ENCODE measurements around the gene STARD9. TPM values are rescaled to one million over a fixed set of nuclear protein-coding genes. Genes with fewer than 3 reads are reported as not detected.

Gene STARD9
- polyA plus RNA-seq (2013): 0.25 TPM in 2 replicates

DNA sequence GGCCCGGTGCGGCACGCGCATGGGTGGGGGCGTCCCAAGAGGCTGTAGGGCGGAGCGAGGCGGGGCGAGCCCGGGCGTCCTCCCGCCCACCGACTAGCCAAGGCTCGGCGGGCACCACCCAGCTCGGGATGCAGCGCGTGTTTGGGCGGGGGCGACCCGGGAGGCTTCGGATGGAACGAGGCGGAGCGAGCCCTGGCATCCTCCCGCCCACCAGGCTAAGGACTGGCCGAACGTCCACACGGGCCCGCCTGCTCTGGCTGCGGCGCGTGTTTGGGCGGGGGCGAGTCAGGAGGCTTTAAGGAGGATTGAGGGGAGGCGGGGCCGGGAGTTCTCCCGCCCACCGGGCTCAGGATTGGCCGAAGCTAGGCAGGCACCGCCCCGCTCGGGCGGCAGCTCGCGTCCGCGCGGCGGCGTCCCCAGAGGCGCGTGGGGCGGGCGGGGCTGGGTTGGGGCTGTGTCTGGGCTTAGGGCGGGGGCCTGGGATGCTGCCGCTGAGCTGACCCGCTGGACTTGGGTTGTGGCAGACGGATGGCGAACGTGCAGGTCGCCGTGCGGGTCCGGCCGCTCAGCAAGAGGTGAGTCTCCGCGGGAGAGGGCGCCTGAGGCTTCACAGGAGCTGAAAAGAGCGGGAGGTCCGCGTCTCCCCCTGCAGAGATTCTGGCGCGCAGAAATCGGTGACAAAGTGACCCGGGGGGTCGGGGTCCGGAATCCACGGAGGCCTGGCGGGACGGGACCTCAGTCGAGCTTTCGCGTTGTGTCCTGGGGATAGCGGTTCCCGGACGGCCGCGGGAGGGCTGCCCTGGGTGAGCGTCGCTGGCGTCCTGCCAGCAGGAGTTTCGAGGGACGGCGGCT lies at the start of gene STARD9:
STARD9 (plus strand) TSS at position 419 of the 852 bp plus-strand sequence; CDS start at position 529, 110 bp downstream.
- H3K4me1 ChIP-seq (ENCODE audit: control insufficient read depth in 1 of 2, insufficient read depth in 2 of 2, low read length in 2 of 2): peaks cover 6 to 8% of the 10 kb centered on the region in 2 experiments
- no peaks in the 10 kb centered on the region for H3K9me3 ChIP-seq (ENCODE audit: insufficient read depth, low read depth, low read length)
- DNase-seq: peak; percentile 98
- no peak within 1 kb of the TSS for H3K4ac ChIP-seq (ENCODE audit: low read depth, low read length)
- H2AFZ ChIP-seq (ENCODE audit: insufficient read depth, low read length, poor library complexity): peak within 1 kb of the TSS; percentile 92
- peak within 1 kb of the TSS; percentile 59 for H4K12ac ChIP-seq (ENCODE audit: low read depth, low read length)
- peak within 1 kb of the TSS; percentile 70 for H3K4me3 ChIP-seq (ENCODE audit: low read depth, low read length)
- no peak within 1 kb of the TSS for H3K23ac ChIP-seq (ENCODE audit: low read length)
- H3K36me3 ChIP-seq (ENCODE audit: control insufficient read depth in 1 of 2, insufficient read depth in 2 of 2, low read length in 2 of 2): no peaks in the 10 kb centered on the region
- H3K27ac ChIP-seq (ENCODE audit: low read depth, low read length): no peak within 1 kb of the TSS
- peak within 1 kb of the TSS; percentile 67 for H4K8ac ChIP-seq (ENCODE audit: low read depth, low read length)
- H3K14ac ChIP-seq (ENCODE audit: low read length): no peak within 1 kb of the TSS
- H3K4me2 ChIP-seq (ENCODE audit: low read length): peak within 1 kb of the TSS; percentile 69
- H3K79me1 ChIP-seq (ENCODE audit: low read length): peaks cover 2% of the 10 kb centered on the region
- peaks cover 14% of the 10 kb centered on the region for H3K27me3 ChIP-seq (ENCODE audit: insufficient read depth, low read length)
- H3K79me2 ChIP-seq (ENCODE audit: control insufficient read depth, insufficient read depth, low read length, poor library complexity): no peaks in the 10 kb centered on the region
- no peak within 1 kb of the TSS for H2BK120ac ChIP-seq (ENCODE audit: insufficient read depth, low read length, poor library complexity)
- no peak within 1 kb of the TSS for H3K9ac ChIP-seq (ENCODE audit: low read length)
- H4K91ac ChIP-seq (ENCODE audit: low read depth, low read length): no peak within 1 kb of the TSS
- H2BK12ac ChIP-seq (ENCODE audit: low read length): no peak within 1 kb of the TSS
- H2BK5ac ChIP-seq (ENCODE audit: low read depth, low read length, poor library complexity): no peak within 1 kb of the TSS
- no peak within 1 kb of the TSS for H3K18ac ChIP-seq (ENCODE audit: low read length)
- H2AK5ac ChIP-seq (ENCODE audit: low read length): no peak within 1 kb of the TSS
- WGBS (ENCODE audit: extremely low coverage, insufficient coverage, insufficient read length): no CpG with 5 or more reads among the region's 95 CpGs

DNA sequence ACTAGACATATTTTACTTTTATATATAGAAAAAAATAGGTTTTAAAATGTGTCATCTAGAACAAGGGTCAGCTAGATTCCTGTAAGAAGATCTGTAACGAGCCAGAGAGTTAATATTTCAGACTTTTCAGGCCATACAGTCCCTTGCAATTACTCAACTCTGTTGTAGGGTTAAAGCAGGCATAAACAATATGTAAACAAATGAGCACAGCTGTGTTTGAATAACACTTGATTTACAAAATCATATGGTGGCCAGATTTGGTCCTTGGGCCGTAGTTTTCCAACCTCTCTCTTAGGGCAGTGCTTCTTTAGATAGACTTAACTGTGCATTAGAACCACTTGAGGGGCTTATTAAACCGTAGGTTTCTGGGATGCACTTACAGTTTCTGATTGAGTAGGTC lies 46.4 kb upstream of the STARD9 start:
- H3K14ac ChIP-seq (ENCODE audit: low read length): no peak overlapping the region
- DNase-seq: no peak

DNA sequence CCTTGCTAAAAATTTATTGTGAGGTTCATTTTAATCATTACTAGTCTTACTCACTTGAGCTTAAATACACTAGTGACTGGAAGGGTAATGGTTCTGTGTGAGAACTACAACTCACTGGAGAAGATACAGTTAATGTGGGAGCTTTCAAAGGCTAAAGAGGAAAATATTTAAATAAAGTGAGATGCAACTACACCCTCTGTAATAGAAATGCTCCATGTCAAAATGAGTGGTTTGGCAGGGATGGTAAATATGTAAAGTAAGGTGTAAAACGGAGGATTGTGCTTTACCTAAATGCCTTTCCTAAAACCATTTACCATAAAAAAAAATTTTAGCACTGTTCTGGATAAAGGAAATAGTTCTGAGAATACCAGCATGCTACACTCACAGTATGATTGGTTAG lies 42.2 kb upstream of the STARD9 start:
- H3K79me1 ChIP-seq (ENCODE audit: low read length): no peaks in the 10 kb centered on the region
- no peak overlapping the region for H2AFZ ChIP-seq (ENCODE audit: insufficient read depth, low read length, poor library complexity)
- peaks cover 11 to 12% of the 10 kb centered on the region in 2 experiments for H3K36me3 ChIP-seq (ENCODE audit: control insufficient read depth in 1 of 2, insufficient read depth in 2 of 2, low read length in 2 of 2)
- no peak overlapping the region for H3K27ac ChIP-seq (ENCODE audit: low read depth, low read length)
- no peak overlapping the region for H3K23ac ChIP-seq (ENCODE audit: low read length)
- no peak overlapping the region for H2AK5ac ChIP-seq (ENCODE audit: low read length)
- H3K9me3 ChIP-seq (ENCODE audit: insufficient read depth, low read depth, low read length): no peaks in the 10 kb centered on the region
- H3K18ac ChIP-seq (ENCODE audit: low read length): no peak overlapping the region
- H3K27me3 ChIP-seq (ENCODE audit: insufficient read depth, low read length): no peaks in the 10 kb centered on the region
- H4K12ac ChIP-seq (ENCODE audit: low read depth, low read length): no peak overlapping the region
- no CpG with 5 or more reads among the region's 1 CpG for WGBS (ENCODE audit: extremely low coverage, insufficient coverage, insufficient read length)
- H4K8ac ChIP-seq (ENCODE audit: low read depth, low read length): no peak overlapping the region
- no peak overlapping the region for H4K91ac ChIP-seq (ENCODE audit: low read depth, low read length)
- no peak overlapping the region for H3K9ac ChIP-seq (ENCODE audit: low read length)
- H3K4ac ChIP-seq (ENCODE audit: low read depth, low read length): no peak overlapping the region
- no peaks in the 10 kb centered on the region for H3K4me1 ChIP-seq (ENCODE audit: control insufficient read depth in 1 of 2, insufficient read depth in 2 of 2, low read length in 2 of 2)
- no peak overlapping the region for H2BK12ac ChIP-seq (ENCODE audit: low read length)
- H3K14ac ChIP-seq (ENCODE audit: low read length): no peak overlapping the region
- no peaks in the 10 kb centered on the region for H3K79me2 ChIP-seq (ENCODE audit: control insufficient read depth, insufficient read depth, low read length, poor library complexity)
- no peak overlapping the region for H2BK5ac ChIP-seq (ENCODE audit: low read depth, low read length, poor library complexity)
- H2BK120ac ChIP-seq (ENCODE audit: insufficient read depth, low read length, poor library complexity): no peak overlapping the region
- H3K4me2 ChIP-seq (ENCODE audit: low read length): no peak overlapping the region
- DNase-seq: no peak
- H3K4me3 ChIP-seq (ENCODE audit: low read depth, low read length): no peak overlapping the region

More for the DNA sequence above, 46.4 kb upstream of the STARD9 start:
- no peak overlapping the region for H3K9ac ChIP-seq (ENCODE audit: low read length)
- no peaks in the 10 kb centered on the region for H3K9me3 ChIP-seq (ENCODE audit: insufficient read depth, low read depth, low read length)
- H3K18ac ChIP-seq (ENCODE audit: low read length): no peak overlapping the region
- H2AK5ac ChIP-seq (ENCODE audit: low read length): no peak overlapping the region
- peaks cover 17 to 18% of the 10 kb centered on the region in 2 experiments for H3K36me3 ChIP-seq (ENCODE audit: control insufficient read depth in 1 of 2, insufficient read depth in 2 of 2, low read length in 2 of 2)
- no CpG with 5 or more reads among the region's 3 CpGs for WGBS (ENCODE audit: extremely low coverage, insufficient coverage, insufficient read length)
- no peak overlapping the region for H4K91ac ChIP-seq (ENCODE audit: low read depth, low read length)
- no peak overlapping the region for H2BK5ac ChIP-seq (ENCODE audit: low read depth, low read length, poor library complexity)
- no peak overlapping the region for H3K23ac ChIP-seq (ENCODE audit: low read length)
- H2AFZ ChIP-seq (ENCODE audit: insufficient read depth, low read length, poor library complexity): no peak overlapping the region
- H3K4ac ChIP-seq (ENCODE audit: low read depth, low read length): no peak overlapping the region
- no peak overlapping the region for H4K8ac ChIP-seq (ENCODE audit: low read depth, low read length)
- H3K4me2 ChIP-seq (ENCODE audit: low read length): no peak overlapping the region
- no peak overlapping the region for H2BK120ac ChIP-seq (ENCODE audit: insufficient read depth, low read length, poor library complexity)
- no peak overlapping the region for H3K4me3 ChIP-seq (ENCODE audit: low read depth, low read length)
- H3K27me3 ChIP-seq (ENCODE audit: insufficient read depth, low read length): no peaks in the 10 kb centered on the region
- H3K27ac ChIP-seq (ENCODE audit: low read depth, low read length): no peak overlapping the region
- H4K12ac ChIP-seq (ENCODE audit: low read depth, low read length): no peak overlapping the region
- H3K4me1 ChIP-seq (ENCODE audit: control insufficient read depth in 1 of 2, insufficient read depth in 2 of 2, low read length in 2 of 2): no peaks in the 10 kb centered on the region
- H3K79me1 ChIP-seq (ENCODE audit: low read length): no peaks in the 10 kb centered on the region
- H3K79me2 ChIP-seq (ENCODE audit: control insufficient read depth, insufficient read depth, low read length, poor library complexity): no peaks in the 10 kb centered on the region
- no peak overlapping the region for H2BK12ac ChIP-seq (ENCODE audit: low read length)

DNA sequence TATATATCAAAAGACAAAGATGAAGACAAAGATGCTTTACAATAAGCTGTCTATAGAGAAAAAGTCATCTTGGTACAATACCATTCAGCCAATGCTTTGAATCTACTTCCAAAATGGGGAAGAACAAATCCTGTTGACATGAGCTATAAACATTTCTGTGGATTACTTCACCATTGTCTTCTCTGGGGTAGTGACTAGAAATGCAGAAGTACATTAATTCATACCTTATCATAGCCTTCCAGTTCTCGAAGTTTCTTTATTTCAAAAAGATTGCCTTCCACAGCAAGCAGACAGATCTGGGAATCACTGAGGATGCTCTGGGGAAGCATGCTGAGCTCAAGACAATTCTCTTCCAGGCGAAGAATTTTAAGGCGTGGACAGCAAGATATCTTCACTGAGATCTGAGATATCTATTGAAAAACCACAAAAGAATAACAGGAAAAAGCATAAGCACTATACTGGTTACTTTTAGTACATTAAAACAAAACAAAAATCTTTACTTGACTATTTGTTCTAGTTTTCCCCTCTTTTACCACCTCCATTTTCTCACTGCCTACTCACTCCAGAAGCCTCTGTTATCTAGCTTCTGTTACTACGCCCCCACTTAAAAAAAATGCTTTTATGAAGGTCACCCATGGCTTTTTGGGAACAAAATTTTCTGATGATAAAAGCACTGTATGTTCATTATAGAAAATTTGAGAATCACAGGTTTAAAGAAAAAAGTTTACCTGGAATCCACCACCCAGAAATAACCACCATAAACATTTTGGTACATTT lies 30.4 kb upstream of the STARD9 start:
- H2BK120ac ChIP-seq (ENCODE audit: insufficient read depth, low read length, poor library complexity): no peak overlapping the region
- no peak overlapping the region for H3K14ac ChIP-seq (ENCODE audit: low read length)
- H2AK5ac ChIP-seq (ENCODE audit: low read length): no peak overlapping the region
- peaks cover 8% of the 10 kb centered on the region for H3K79me2 ChIP-seq (ENCODE audit: control insufficient read depth, insufficient read depth, low read length, poor library complexity)
- peaks cover 9% of the 10 kb centered on the region for H3K79me1 ChIP-seq (ENCODE audit: low read length)
- H3K9me3 ChIP-seq (ENCODE audit: insufficient read depth, low read depth, low read length): no peaks in the 10 kb centered on the region
- H3K4ac ChIP-seq (ENCODE audit: low read depth, low read length): no peak overlapping the region
- WGBS (ENCODE audit: extremely low coverage, insufficient coverage, insufficient read length): no CpG with 5 or more reads among the region's 4 CpGs
- no peaks in the 10 kb centered on the region for H3K27me3 ChIP-seq (ENCODE audit: insufficient read depth, low read length)
- no peak overlapping the region for H3K9ac ChIP-seq (ENCODE audit: low read length)
- no peak overlapping the region for H4K12ac ChIP-seq (ENCODE audit: low read depth, low read length)
- H2BK5ac ChIP-seq (ENCODE audit: low read depth, low read length, poor library complexity): no peak overlapping the region
- no peak overlapping the region for H4K91ac ChIP-seq (ENCODE audit: low read depth, low read length)
- no peak overlapping the region for H4K8ac ChIP-seq (ENCODE audit: low read depth, low read length)
- H2BK12ac ChIP-seq (ENCODE audit: low read length): no peak overlapping the region
- no peak overlapping the region for H3K18ac ChIP-seq (ENCODE audit: low read length)
- H3K27ac ChIP-seq (ENCODE audit: low read depth, low read length): no peak overlapping the region
- H3K4me3 ChIP-seq (ENCODE audit: low read depth, low read length): no peak overlapping the region
- H3K4me2 ChIP-seq (ENCODE audit: low read length): no peak overlapping the region
- H3K23ac ChIP-seq (ENCODE audit: low read length): no peak overlapping the region
- H3K4me1 ChIP-seq (ENCODE audit: control insufficient read depth in 1 of 2, insufficient read depth in 2 of 2, low read length in 2 of 2): peaks cover 0 to 3% of the 10 kb centered on the region in 2 experiments
- H2AFZ ChIP-seq (ENCODE audit: insufficient read depth, low read length, poor library complexity): no peak overlapping the region
- H3K36me3 ChIP-seq (ENCODE audit: control insufficient read depth in 1 of 2, insufficient read depth in 2 of 2, low read length in 2 of 2): peaks cover 5% of the 10 kb centered on the region in 2 experiments
- DNase-seq: no peak
